ENCODE results near the gene DSTN.

DSTN gene

DNA sequence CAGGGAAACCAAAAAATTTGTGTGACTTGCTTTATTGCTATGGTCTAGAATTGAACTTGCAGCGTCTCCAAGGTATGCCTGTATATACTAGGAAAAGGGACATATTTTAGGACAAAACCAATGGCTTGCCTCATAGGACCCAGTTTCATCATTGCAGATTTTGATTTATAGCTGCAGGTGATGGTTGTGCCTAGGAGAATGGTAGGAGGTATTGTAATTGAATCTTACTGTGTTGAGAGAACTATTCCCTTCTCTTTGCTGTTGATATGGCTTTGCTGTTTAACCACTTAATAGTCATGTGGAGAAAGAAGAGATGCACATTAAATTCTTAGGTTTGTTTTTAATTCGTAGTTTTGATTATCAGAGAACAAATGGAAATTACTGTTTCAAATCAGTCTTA, 16.4 kb downstream of the DSTN start:
- Histone ChIP-seq H2BK120ac (ENCODE audit: low read depth, low read length) (no peak overlapping the region), H4K5ac (ENCODE audit: low read length) (no peak overlapping the region), H3K79me1 (ENCODE audit: low read length) (peaks cover 7% of the 10 kb centered on the region), H3K18ac (ENCODE audit: low read length) (no peak overlapping the region), H3K4me2 (ENCODE audit: low read length) (no peak overlapping the region), H4K8ac (ENCODE audit: low read depth, low read length) (no peak overlapping the region), H2AK5ac (ENCODE audit: low read length) (no peak overlapping the region), H2BK15ac (replicated peaks; ENCODE audit: low read depth) (no peak overlapping the region), H3K79me2 (ENCODE audit: control insufficient read depth, insufficient read depth, low read length) (peaks cover 23% of the 10 kb centered on the region), H3K23ac (ENCODE audit: low read length) (no peak overlapping the region), H3K4ac (ENCODE audit: low read depth, low read length) (no peak overlapping the region), H3K27me3 (ENCODE audit: insufficient read depth, low read length, poor library complexity) (no peaks in the 10 kb centered on the region), H3K56ac (ENCODE audit: low read length) (no peak overlapping the region), H2BK5ac (ENCODE audit: low read length) (no peak overlapping the region), H3K27ac (ENCODE audit: low read depth, low read length) (no peak overlapping the region), H3K36me3 (ENCODE audit: control insufficient read depth, insufficient read depth, low read length) (no peaks in the 10 kb centered on the region), H3K9ac (ENCODE audit: low read length) (no peak overlapping the region), H3K4me1 (ENCODE audit: control insufficient read depth, low read depth, low read length) (no peaks in the 10 kb centered on the region), H3K4me3 (ENCODE audit: low read length) (no peak overlapping the region)
- no peak for DNase-seq
- no CpG with 5 or more reads among the region's 2 CpGs for WGBS (ENCODE audit: extremely low coverage, insufficient coverage, low lambda C conversion rate)

- Histone ChIP-seq H3K27me3 (ENCODE audit: insufficient read depth, low read length, poor library complexity) (no peaks in the 10 kb centered on the region), H3K4me1 (ENCODE audit: control insufficient read depth, low read depth, low read length) (no peaks in the 10 kb centered on the region), H3K36me3 (ENCODE audit: control insufficient read depth, insufficient read depth, low read length) (no peaks in the 10 kb centered on the region), H3K79me1 (ENCODE audit: low read length) (peaks cover 7% of the 10 kb centered on the region), H3K56ac (ENCODE audit: low read length) (no peak overlapping the region), H4K5ac (ENCODE audit: low read length) (no peak overlapping the region), H3K9ac (ENCODE audit: low read length) (no peak overlapping the region), H2BK15ac (replicated peaks; ENCODE audit: low read depth) (no peak overlapping the region), H2AK5ac (ENCODE audit: low read length) (no peak overlapping the region), H3K79me2 (ENCODE audit: control insufficient read depth, insufficient read depth, low read length) (peaks cover 22% of the 10 kb centered on the region), H3K4ac (ENCODE audit: low read depth, low read length) (no peak overlapping the region), H4K8ac (ENCODE audit: low read depth, low read length) (no peak overlapping the region), H3K4me3 (ENCODE audit: low read length) (no peak overlapping the region), H3K23ac (ENCODE audit: low read length) (no peak overlapping the region), H2BK120ac (ENCODE audit: low read depth, low read length) (no peak overlapping the region), H2BK5ac (ENCODE audit: low read length) (no peak overlapping the region), H3K18ac (ENCODE audit: low read length) (no peak overlapping the region), H3K27ac (ENCODE audit: low read depth, low read length) (no peak overlapping the region), H3K4me2 (ENCODE audit: low read length) (no peak overlapping the region)
- WGBS (ENCODE audit: extremely low coverage, insufficient coverage, low lambda C conversion rate) = no CpG with 5 or more reads among the region's 1 CpG
- no peak for DNase-seq
Measured at GRCh38 chr20:17587148-17587547, 17.3 kb downstream of the DSTN start.

GRCh38 chr20:17587824-17588223, 17.9 kb downstream of the DSTN start:
- no peak overlapping the region for H3K4me3 ChIP-seq (ENCODE audit: low read length)
- no peak overlapping the region for H2BK5ac ChIP-seq (ENCODE audit: low read length)
- H3K36me3 ChIP-seq (ENCODE audit: control insufficient read depth, insufficient read depth, low read length) = no peaks in the 10 kb centered on the region
- no peak overlapping the region for H2BK120ac ChIP-seq (ENCODE audit: low read depth, low read length)
- H3K79me2 ChIP-seq (ENCODE audit: control insufficient read depth, insufficient read depth, low read length) = peaks cover 21% of the 10 kb centered on the region
- no peak overlapping the region for H2AK5ac ChIP-seq (ENCODE audit: low read length)
- no peak overlapping the region for H3K23ac ChIP-seq (ENCODE audit: low read length)
- no peak overlapping the region for H4K8ac ChIP-seq (ENCODE audit: low read depth, low read length)
- H3K79me1 ChIP-seq (ENCODE audit: low read length) = peaks cover 10% of the 10 kb centered on the region
- H3K4me1 ChIP-seq (ENCODE audit: control insufficient read depth, low read depth, low read length) = no peaks in the 10 kb centered on the region
- DNase-seq = no peak
- no peak overlapping the region for H2BK15ac ChIP-seq (replicated peaks; ENCODE audit: low read depth)
- no peak overlapping the region for H4K5ac ChIP-seq (ENCODE audit: low read length)
- no peak overlapping the region for H3K27ac ChIP-seq (ENCODE audit: low read depth, low read length)
- no peaks in the 10 kb centered on the region for H3K27me3 ChIP-seq (ENCODE audit: insufficient read depth, low read length, poor library complexity)
- H3K9ac ChIP-seq (ENCODE audit: low read length) = no peak overlapping the region
- no peak overlapping the region for H3K18ac ChIP-seq (ENCODE audit: low read length)
- no peak overlapping the region for H3K4ac ChIP-seq (ENCODE audit: low read depth, low read length)
- no CpG with 5 or more reads among the region's 3 CpGs for WGBS (ENCODE audit: extremely low coverage, insufficient coverage, low lambda C conversion rate)
- no peak overlapping the region for H3K4me2 ChIP-seq (ENCODE audit: low read length)
- H3K56ac ChIP-seq (ENCODE audit: low read length) = no peak overlapping the region

- Histone ChIP-seq H4K5ac (ENCODE audit: low read length) (no peak overlapping the region), H3K23ac (ENCODE audit: low read length) (no peak overlapping the region), H3K4me1 (ENCODE audit: control insufficient read depth, low read depth, low read length) (no peaks in the 10 kb centered on the region), H3K27ac (ENCODE audit: low read depth, low read length) (no peak overlapping the region), H2BK5ac (ENCODE audit: low read length) (no peak overlapping the region), H3K36me3 (ENCODE audit: control insufficient read depth, insufficient read depth, low read length) (no peaks in the 10 kb centered on the region), H3K56ac (ENCODE audit: low read length) (no peak overlapping the region), H3K9ac (ENCODE audit: low read length) (no peak overlapping the region), H3K4ac (ENCODE audit: low read depth, low read length) (no peak overlapping the region), H3K18ac (ENCODE audit: low read length) (no peak overlapping the region), H3K4me2 (ENCODE audit: low read length) (no peak overlapping the region), H3K79me1 (ENCODE audit: low read length) (peaks cover 13% of the 10 kb centered on the region), H3K4me3 (ENCODE audit: low read length) (no peak overlapping the region), H2AK5ac (ENCODE audit: low read length) (no peak overlapping the region), H2BK15ac (replicated peaks; ENCODE audit: low read depth) (no peak overlapping the region), H4K8ac (ENCODE audit: low read depth, low read length) (no peak overlapping the region), H3K79me2 (ENCODE audit: control insufficient read depth, insufficient read depth, low read length) (peaks cover 22% of the 10 kb centered on the region), H3K27me3 (ENCODE audit: insufficient read depth, low read length, poor library complexity) (no peaks in the 10 kb centered on the region), H2BK120ac (ENCODE audit: low read depth, low read length) (no peak overlapping the region)
- DNase-seq = no peak
- no CpG with 5 or more reads among the region's 8 CpGs for WGBS (ENCODE audit: extremely low coverage, insufficient coverage, low lambda C conversion rate)
Measured at GRCh38 chr20:17589161-17589834, 19.4 kb downstream of the DSTN start.

GRCh38 chr20:17590245-17590644, 20.4 kb downstream of the DSTN start:
- H3K4me1 ChIP-seq (ENCODE audit: control insufficient read depth, low read depth, low read length) = peaks cover 3% of the 10 kb centered on the region
- H3K18ac ChIP-seq (ENCODE audit: low read length) = no peak overlapping the region
- H2BK15ac ChIP-seq (replicated peaks; ENCODE audit: low read depth) = no peak overlapping the region
- WGBS (ENCODE audit: extremely low coverage, insufficient coverage, low lambda C conversion rate) = no CpG with 5 or more reads among the region's 1 CpG
- no peaks in the 10 kb centered on the region for H3K27me3 ChIP-seq (ENCODE audit: insufficient read depth, low read length, poor library complexity)
- H2BK120ac ChIP-seq (ENCODE audit: low read depth, low read length) = no peak overlapping the region
- no peak overlapping the region for H4K5ac ChIP-seq (ENCODE audit: low read length)
- no peak overlapping the region for H3K4ac ChIP-seq (ENCODE audit: low read depth, low read length)
- no peak overlapping the region for H2AK5ac ChIP-seq (ENCODE audit: low read length)
- H3K56ac ChIP-seq (ENCODE audit: low read length) = no peak overlapping the region
- no peaks in the 10 kb centered on the region for H3K36me3 ChIP-seq (ENCODE audit: control insufficient read depth, insufficient read depth, low read length)
- no peak overlapping the region for H2BK5ac ChIP-seq (ENCODE audit: low read length)
- no peak overlapping the region for H3K27ac ChIP-seq (ENCODE audit: low read depth, low read length)
- no peak overlapping the region for H3K23ac ChIP-seq (ENCODE audit: low read length)
- peaks cover 20% of the 10 kb centered on the region for H3K79me1 ChIP-seq (ENCODE audit: low read length)
- no peak for DNase-seq
- peaks cover 30% of the 10 kb centered on the region for H3K79me2 ChIP-seq (ENCODE audit: control insufficient read depth, insufficient read depth, low read length)
- H3K4me3 ChIP-seq (ENCODE audit: low read length) = no peak overlapping the region
- H3K9ac ChIP-seq (ENCODE audit: low read length) = no peak overlapping the region
- H4K8ac ChIP-seq (ENCODE audit: low read depth, low read length) = no peak overlapping the region
- H3K4me2 ChIP-seq (ENCODE audit: low read length) = no peak overlapping the region

DNA sequence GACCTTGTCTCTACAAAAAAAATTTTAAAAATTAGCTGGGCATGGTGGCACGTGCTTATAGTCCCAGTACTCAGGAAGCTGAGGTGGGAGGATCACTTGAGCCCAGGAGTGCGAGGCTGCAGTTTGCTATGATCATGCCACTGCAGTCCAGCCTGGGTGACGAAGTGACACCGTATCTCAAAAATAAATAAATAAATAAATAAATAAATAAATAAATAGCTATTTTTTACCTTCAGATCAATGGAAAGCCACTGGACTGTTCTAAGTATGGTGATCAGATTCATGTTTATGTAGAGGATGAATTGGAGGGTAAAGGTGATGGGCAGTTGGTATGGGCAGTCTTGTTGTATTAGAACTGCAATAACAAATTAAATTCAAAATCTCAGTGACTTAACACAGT, 24.0 kb downstream of the DSTN start:
- no peaks in the 10 kb centered on the region for H3K36me3 ChIP-seq (ENCODE audit: control insufficient read depth, insufficient read depth, low read length)
- no peak overlapping the region for H3K27ac ChIP-seq (ENCODE audit: low read depth, low read length)
- no peaks in the 10 kb centered on the region for H3K27me3 ChIP-seq (ENCODE audit: insufficient read depth, low read length, poor library complexity)
- no peak overlapping the region for H3K18ac ChIP-seq (ENCODE audit: low read length)
- no peak overlapping the region for H2AK5ac ChIP-seq (ENCODE audit: low read length)
- peaks cover 3% of the 10 kb centered on the region for H3K4me1 ChIP-seq (ENCODE audit: control insufficient read depth, low read depth, low read length)
- no peak overlapping the region for H4K5ac ChIP-seq (ENCODE audit: low read length)
- DNase-seq = no peak
- H3K9ac ChIP-seq (ENCODE audit: low read length) = no peak overlapping the region
- no peak overlapping the region for H3K4me3 ChIP-seq (ENCODE audit: low read length)
- H3K79me1 ChIP-seq (ENCODE audit: low read length) = peaks cover 15% of the 10 kb centered on the region
- H2BK120ac ChIP-seq (ENCODE audit: low read depth, low read length) = no peak overlapping the region
- H3K4ac ChIP-seq (ENCODE audit: low read depth, low read length) = no peak overlapping the region
- H3K79me2 ChIP-seq (ENCODE audit: control insufficient read depth, insufficient read depth, low read length) = peaks cover 25% of the 10 kb centered on the region
- H2BK15ac ChIP-seq (replicated peaks; ENCODE audit: low read depth) = no peak overlapping the region
- no peak overlapping the region for H3K56ac ChIP-seq (ENCODE audit: low read length)
- H4K8ac ChIP-seq (ENCODE audit: low read depth, low read length) = no peak overlapping the region
- H2BK5ac ChIP-seq (ENCODE audit: low read length) = no peak overlapping the region
- WGBS (ENCODE audit: extremely low coverage, insufficient coverage, low lambda C conversion rate) = no CpG with 5 or more reads among the region's 4 CpGs
- H3K23ac ChIP-seq (ENCODE audit: low read length) = no peak overlapping the region
- no peak overlapping the region for H3K4me2 ChIP-seq (ENCODE audit: low read length)

Data from mesendoderm (in vitro differentiated cells).